IMR-90 (cell line): Measurements from ENCODE around the gene CTNNBIP1. TPM values are rescaled to one million over a fixed set of nuclear protein-coding genes. Genes with fewer than 3 reads are reported as not detected.

ENCODE experiments used
- ATAC-seq: fragments of 200-7000 bp; cut with Tn5 transposase; 2 replicates; pipeline ENCODE4 v1.9.1; 2020; ENCODE audit warnings: low read depth, mild to moderate bottlenecking, moderate library complexity
- BruUV-seq: library from RNA; stranded (reverse); fragments of 400-500 nt; replicated peaks from 2 replicates; lab custom pipeline; 2021; lab: Mats Ljungman, UMichigan
- CTCF ChIA-PET: fragments of 300-600 bp; formaldehyde crosslinking; extraction: SDS; loops from one replicate; lab custom pipeline; 2021; ENCODE audit warnings: antibody characterized with exemption; lab: Yijun Ruan, JAX
- POLR2A ChIA-PET: fragments of 300-600 bp; sonication (Branson Sonifier 250); formaldehyde crosslinking; loops from one replicate; lab custom pipeline; 2022; ENCODE audit warnings: antibody characterized with exemption; ENCODE audit not compliant: unreplicated experiment; lab: Charles Lee
- DNase-seq: peaks from one replicate; pipeline ENCODE4 v3.0.0; 2013
- H2AFZ ChIP-seq: replicated peaks from 2 replicates; pipeline ENCODE3; 2013; ENCODE audit warnings: low read length, mild to moderate bottlenecking; ENCODE audit not compliant: poor library complexity
- H2AK5ac ChIP-seq: 2 replicates; pipeline ENCODE4 v1.6.1; 2013; ENCODE audit warnings: low read depth, low read length, inconsistent platforms
- H2AK9ac ChIP-seq: replicated peaks from 2 replicates; pipeline ENCODE3; 2013; ENCODE audit warnings: mild to moderate bottlenecking, low read depth, low read length, moderate library complexity; ENCODE audit not compliant: poor library complexity
- H2BK120ac ChIP-seq: 2 replicates; pipeline ENCODE4 v1.6.1; 2013; ENCODE audit warnings: low read depth, low read length, inconsistent platforms
- H2BK15ac ChIP-seq: 3 replicates; pipeline ENCODE4 v1.6.1; 2013; ENCODE audit warnings: low read depth, low read length, inconsistent platforms
- H2BK20ac ChIP-seq: 2 replicates; pipeline ENCODE4 v1.6.1; 2013; ENCODE audit warnings: low read depth, mild to moderate bottlenecking, inconsistent platforms, low read length, moderate library complexity
- H2BK5ac ChIP-seq: 2 replicates; pipeline ENCODE4 v1.6.1; 2013; ENCODE audit warnings: mild to moderate bottlenecking, low read depth, low read length, inconsistent platforms; ENCODE audit not compliant: poor library complexity, severe bottlenecking
- H3K14ac ChIP-seq: replicated peaks from 2 replicates; pipeline ENCODE4 v1.6.1; 2013; ENCODE audit warnings: low read depth, low read length, inconsistent platforms
- H3K18ac ChIP-seq: 2 replicates; pipeline ENCODE4 v1.6.1; 2013; ENCODE audit warnings: low read depth, low read length, control low read depth
- H3K23ac ChIP-seq: 2 replicates; pipeline ENCODE4 v1.6.1; 2013; ENCODE audit warnings: low read depth, low read length, inconsistent platforms
- H3K27ac ChIP-seq: 2 replicates; pipeline ENCODE4 v1.5.1; 2013; ENCODE audit warnings: mild to moderate bottlenecking, control low read depth, low read length; ENCODE audit not compliant: insufficient read depth
- H3K27me3 ChIP-seq: 2 replicates; pipeline ENCODE4 v1.6.1; 2013; ENCODE audit warnings: low read length; ENCODE audit not compliant: control insufficient read depth, insufficient read depth
- H3K36me3 ChIP-seq: 2 replicates; pipeline ENCODE4 v1.6.1; 2013; ENCODE audit warnings: low read length, mixed read lengths; ENCODE audit not compliant: control insufficient read depth, insufficient read depth
- H3K4ac ChIP-seq: 2 replicates; pipeline ENCODE4 v1.6.1; 2013; ENCODE audit warnings: low read depth, low read length, inconsistent platforms
- H3K4me1 ChIP-seq: 2 replicates; pipeline ENCODE4 v1.6.1; 2013; ENCODE audit warnings: low read length, mixed read lengths; ENCODE audit not compliant: control insufficient read depth, insufficient read depth
- H3K4me2 ChIP-seq: 2 replicates; pipeline ENCODE4 v1.6.1; 2013; ENCODE audit warnings: low read depth, mild to moderate bottlenecking, control low read depth, low read length, moderate library complexity
- H3K4me3 ChIP-seq: 2 replicates; pipeline ENCODE4 v1.5.1; 2013; ENCODE audit warnings: low read depth, mild to moderate bottlenecking, control low read depth, low read length, moderate library complexity; ENCODE audit not compliant: insufficient read depth
- H3K56ac ChIP-seq: 2 replicates; pipeline ENCODE4 v1.6.1; 2013; ENCODE audit warnings: low read length, inconsistent platforms; ENCODE audit not compliant: insufficient read depth; ENCODE audit errors: extremely low read depth
- H3K79me1 ChIP-seq, 2 experiments: 2 replicates each; pipeline ENCODE4 v1.6.1; 2013; ENCODE audit warnings: low read length in 2 of 2, inconsistent platforms in 1 of 2, low read depth in 1 of 2
- H3K9ac ChIP-seq: 2 replicates; pipeline ENCODE4 v1.6.1; 2013; ENCODE audit warnings: low read depth, low read length, control low read depth
- H3K9me1 ChIP-seq: 2 replicates; pipeline ENCODE4 v1.6.1; 2013; ENCODE audit warnings: low read length, inconsistent platforms; ENCODE audit not compliant: insufficient read depth
- H3K9me3 ChIP-seq: 2 replicates; pipeline ENCODE4 v1.6.1; 2013; ENCODE audit warnings: low read length; ENCODE audit not compliant: control insufficient read depth, insufficient read depth
- H4K20me1 ChIP-seq: 2 replicates; pipeline ENCODE4 v1.6.1; 2013; ENCODE audit warnings: low read length, inconsistent platforms; ENCODE audit not compliant: insufficient read depth
- H4K5ac ChIP-seq: 2 replicates; pipeline ENCODE4 v1.6.1; 2013; ENCODE audit warnings: mild to moderate bottlenecking, low read depth, low read length, control low read depth
- H4K8ac ChIP-seq, 2 experiments: 2 replicates each; pipeline ENCODE4 v1.6.1; 2013; ENCODE audit warnings: low read depth in 2 of 2, low read length in 2 of 2, control low read depth in 1 of 2, inconsistent platforms in 1 of 2
- H4K91ac ChIP-seq: 2 replicates; pipeline ENCODE4 v1.6.1; 2013; ENCODE audit warnings: low read depth, low read length, inconsistent platforms; ENCODE audit not compliant: insufficient read depth
- BHLHE40 ChIP-seq: fragments of 150-350 bp; IDR thresholded peaks from 2 replicates; pipeline ENCODE4 v1.6.1; 2016; ENCODE audit warnings: mild to moderate bottlenecking, low read depth, low read length
- MAFK ChIP-seq: IDR thresholded peaks from 2 replicates; pipeline ENCODE4 v1.6.1; 2012; ENCODE audit warnings: low read depth, low read length, improper control_type of control experiment
- POLR2A ChIP-seq: IDR thresholded peaks from 2 replicates; pipeline ENCODE4 v1.6.1; 2012; ENCODE audit warnings: mild to moderate bottlenecking, low read depth, low read length
- WGBS, 2 experiments: methylation state at CpG; one replicate each; pipeline versions ENCODE4 v1.1.5 to v1.1.7; 2013; ENCODE audit warnings: missing lambda C conversion rate in 2 of 2; ENCODE audit not compliant: insufficient read length in 1 of 2; ENCODE audit errors: extremely low coverage in 2 of 2; 5-methylcytosine and 5-hydroxymethylcytosine counted together
- dilution Hi-C: fragments of 300-500 bp; cut with HindIII; formaldehyde crosslinking; loops from one replicate; pipeline ENCODE4 v1.14.3; 2018; ENCODE audit warnings: low sequenced_read_pairs; ENCODE audit not compliant: unreplicated experiment
- in situ Hi-C: fragments of 300-500 bp; cut with MboI; formaldehyde crosslinking; loops from 3 replicates; pipeline ENCODE4 v1.14.3; 2019; ENCODE audit warnings: low sequenced_read_pairs, inconsistent platforms, mixed read lengths
- intact Hi-C: fragments of 100-400 bp; cut with micrococcal nuclease; formaldehyde crosslinking; loops from 2 replicates; pipeline ENCODE4 v1.10.0; 2022
- polyA plus RNA-seq, 3 experiments: library from polyadenylated mRNA; depleted of rRNA; stranded (reverse); fragments of >200 nt; gene quantifications; 2 replicates each; pipeline ENCODE4 v1.2.3, GENCODE V29; 2012; ENCODE audit warnings: low replicate concordance in 1 of 3
- total RNA-seq: library from RNA; depleted of rRNA; stranded (reverse); fragments of >200 nt; gene quantifications from 2 replicates; pipeline ENCODE4 v1.2.3, GENCODE V29; 2012
- TF ChIP-seq, protein P1 (sequence below): fragments of 150-350 bp; IDR thresholded peaks from 2 replicates; pipeline ENCODE4 v1.6.1; 2017; ENCODE audit warnings: mild to moderate bottlenecking, antibody characterized with exemption, low read length, low read depth

Gene CTNNBIP1
- total and polyA plus RNA-seq, 2 of the 4 experiments (the other 2 are of a cell fraction): 24.7 to 28.5 TPM

DNA sequence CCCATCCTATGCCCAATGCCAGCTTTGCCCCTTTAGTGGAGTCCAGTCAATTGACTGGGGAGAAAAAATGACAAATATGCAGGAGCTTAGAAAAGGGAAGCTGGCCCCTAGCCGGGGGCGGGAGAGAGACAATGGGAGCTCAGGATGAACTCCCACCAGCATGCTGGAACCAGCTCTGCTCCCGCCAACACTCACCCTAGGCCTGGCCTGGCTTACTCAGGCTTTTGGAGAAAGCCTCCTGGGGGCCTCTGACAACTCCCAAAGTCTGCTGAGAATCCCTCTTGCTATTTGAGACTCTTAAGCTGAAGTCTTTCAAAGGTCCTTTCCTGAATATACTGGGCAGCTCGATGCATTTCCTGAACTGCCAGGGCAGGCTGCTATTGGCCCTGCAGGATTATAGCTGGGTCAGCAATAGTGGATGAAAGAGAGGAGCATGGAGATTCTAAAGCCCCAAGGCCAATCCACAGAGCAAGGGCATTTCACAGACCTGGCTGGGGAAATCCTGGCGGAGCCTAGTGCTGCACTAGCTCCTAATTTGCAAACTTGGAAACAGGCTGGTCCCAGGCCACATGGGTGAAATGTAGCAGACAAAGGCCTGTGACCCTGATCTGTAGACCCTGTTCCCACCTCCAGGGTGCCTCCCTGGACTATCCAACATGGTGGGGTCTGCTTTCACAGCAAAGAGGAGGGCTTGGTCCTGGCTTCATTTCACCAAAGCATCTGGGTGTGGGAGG, 50.6 kb downstream of the CTNNBIP1 start:
- in situ Hi-C loops: loop anchor here (10.0 kb wide), 1 partner anchor 135 kb away; no protein-coding TSS in a partner anchor
- POLR2A ChIA-PET: no interaction called here

More for the DNA sequence above, 50.6 kb downstream of the CTNNBIP1 start:
- dilution Hi-C loops: no loop called here
- no peak overlapping the region for H3K56ac ChIP-seq
- no peak overlapping the region for H4K91ac ChIP-seq
- H4K5ac ChIP-seq: no peak overlapping the region
- no peak overlapping the region for H2BK120ac ChIP-seq
- BruUV-seq: no TSS peak
- H2BK15ac ChIP-seq: no peak overlapping the region
- H2BK20ac ChIP-seq: no peak overlapping the region
- no peak overlapping the region for H3K18ac ChIP-seq
- 82% methylated on average over 3 of the region's 5 CpGs; no CpG with 5 or more reads in 1 of the 2 experiments for WGBS, 2 experiments
- H3K9me1 ChIP-seq: no peaks in the 10 kb centered on the region; the same call in 1 of the 2 replicates
- H2AK9ac ChIP-seq: no peak overlapping the region
- no peaks in the 10 kb centered on the region for H3K9me3 ChIP-seq
- H4K20me1 ChIP-seq: no peaks in the 10 kb centered on the region
- peak; percentile 15 for DNase-seq
- no peak overlapping the region for H4K8ac ChIP-seq
- H3K4me2 ChIP-seq: no peak overlapping the region
- peak; percentile 42; the same call in 1 of the 2 replicates for ATAC-seq
- TF ChIP-seq MAFK (peak; percentile 74), POLR2A (no peak), BHLHE40 (no peak)
- TF ChIP-seq, protein P1, sequence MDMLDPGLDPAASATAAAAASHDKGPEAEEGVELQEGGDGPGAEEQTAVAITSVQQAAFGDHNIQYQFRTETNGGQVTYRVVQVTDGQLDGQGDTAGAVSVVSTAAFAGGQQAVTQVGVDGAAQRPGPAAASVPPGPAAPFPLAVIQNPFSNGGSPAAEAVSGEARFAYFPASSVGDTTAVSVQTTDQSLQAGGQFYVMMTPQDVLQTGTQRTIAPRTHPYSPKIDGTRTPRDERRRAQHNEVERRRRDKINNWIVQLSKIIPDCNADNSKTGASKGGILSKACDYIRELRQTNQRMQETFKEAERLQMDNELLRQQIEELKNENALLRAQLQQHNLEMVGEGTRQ: no peak
- H3K14ac ChIP-seq: no peak overlapping the region
- H3K9ac ChIP-seq: no peak overlapping the region
- H3K23ac ChIP-seq: no peak overlapping the region
- H3K79me1 ChIP-seq: no peaks in the 10 kb centered on the region; a peak in 1 of 4 replicates
- H3K4ac ChIP-seq: no peak overlapping the region
- H3K4me1 ChIP-seq: peaks cover 1% of the 10 kb centered on the region; the same call in 1 of the 2 replicates
- H3K27ac ChIP-seq: no peak overlapping the region
- H2BK5ac ChIP-seq: no peak overlapping the region
- no peak overlapping the region for H2AFZ ChIP-seq
- CTCF ChIA-PET: no interaction called here
- intact Hi-C loops: no loop called here
- no peak overlapping the region for H3K4me3 ChIP-seq
- peaks cover 6% of the 10 kb centered on the region for H3K36me3 ChIP-seq
- no peaks in the 10 kb centered on the region for H3K27me3 ChIP-seq
- H2AK5ac ChIP-seq: no peak overlapping the region
